Raji (cell line): ENCODE data around the gene KCTD10.

Source experiments
- POLR2A ChIP-seq: IDR thresholded peaks from 2 replicates; pipeline ENCODE4 v1.6.1; 2011; ENCODE audit warnings: low read depth, low read length, control low read depth; ENCODE audit not compliant: insufficient read depth

The KCTD10 gene

DNA sequence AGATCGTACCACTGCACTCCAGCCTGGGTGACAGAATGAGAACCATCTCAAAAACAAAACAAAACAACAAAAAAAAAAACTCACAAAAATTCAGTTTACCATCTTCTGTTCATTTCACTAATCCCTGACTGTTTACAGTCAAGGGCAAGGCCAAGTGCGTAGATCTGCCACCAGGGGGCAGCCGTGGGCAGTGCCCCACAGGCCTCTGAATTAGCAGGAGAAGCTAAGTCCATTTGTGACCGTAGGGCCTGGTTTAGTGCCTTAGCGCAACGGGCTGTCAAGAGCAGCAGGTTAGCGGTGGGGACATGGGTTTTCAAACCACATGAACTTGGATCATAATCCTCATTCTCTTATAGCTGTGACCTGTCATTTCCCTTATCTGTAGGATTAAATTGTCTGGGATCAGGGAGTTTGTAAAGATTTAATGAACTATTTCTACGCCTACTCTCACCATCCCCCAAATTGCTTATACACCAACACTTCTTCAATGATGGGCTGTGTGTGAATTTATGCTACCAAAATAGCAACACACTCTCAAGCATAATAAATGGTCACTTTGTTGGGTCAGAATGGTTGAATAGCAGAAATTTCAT is 49.0 kb downstream of the KCTD10 start:
- no peak for TF ChIP-seq POLR2A

- no peak for TF ChIP-seq POLR2A
These were observed 53.7 kb downstream of the KCTD10 start for GRCh38 chr12:109423392-109423791.

DNA sequence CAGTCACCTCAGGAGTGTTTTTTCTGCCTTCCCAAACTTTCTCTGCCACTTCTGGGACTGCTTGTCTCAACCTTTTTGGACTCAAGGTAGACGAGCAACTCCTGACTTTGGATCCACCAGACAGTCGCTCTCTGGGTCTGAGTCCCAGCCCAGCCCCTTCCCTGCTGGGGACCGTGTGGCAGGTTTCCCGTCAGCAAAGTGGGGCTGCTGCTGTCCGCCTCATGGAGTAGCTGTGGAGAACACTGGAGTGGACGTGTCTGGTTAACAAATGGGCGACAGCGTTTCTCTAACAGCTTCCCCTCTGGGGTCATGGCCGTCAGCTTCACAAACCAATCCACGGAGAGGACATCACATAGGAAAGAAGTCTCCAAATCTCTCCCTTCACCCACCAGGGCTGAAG is 54.8 kb downstream of the KCTD10 start:
- no peak for TF ChIP-seq POLR2A

- TF ChIP-seq POLR2A, result no peak
These were observed 55.6 kb downstream of the KCTD10 start for GRCh38 chr12:109421355-109422087.

DNA sequence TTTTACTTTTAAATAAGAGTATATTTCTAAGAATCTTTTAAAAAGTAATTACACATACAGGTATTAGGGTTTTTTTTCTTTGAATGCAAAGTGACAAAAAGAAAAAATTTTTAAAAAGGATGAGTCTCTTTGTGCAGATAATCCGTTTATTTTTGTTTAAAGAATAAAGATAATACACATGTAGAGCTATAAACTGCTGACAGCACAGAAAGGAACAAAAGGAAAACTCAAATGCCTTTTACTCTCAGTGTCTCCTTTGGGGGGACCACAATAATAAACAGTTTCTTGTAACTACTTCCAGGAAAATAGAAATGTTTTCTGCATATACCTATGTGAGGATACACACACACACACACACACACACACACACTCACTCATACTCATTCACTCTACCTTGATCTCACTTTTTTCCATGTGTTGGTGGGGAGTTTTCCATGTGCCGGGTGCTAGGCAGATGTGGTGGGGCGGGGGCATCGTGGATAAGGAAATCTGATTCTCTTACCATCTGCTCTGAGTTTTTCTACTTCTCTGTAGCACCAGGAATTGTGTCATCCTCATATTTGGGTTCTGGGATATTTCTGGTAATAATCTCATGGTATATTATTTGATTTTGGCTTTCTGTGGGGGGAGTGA is 58.1 kb downstream of the KCTD10 start:
- no peak for TF ChIP-seq POLR2A
